GM21390 (cell line): ENCODE results near the gene MEGF11.
A peak's percentile ranks its signal among the peaks of the same experiment; 100 is the strongest.

Experiments used
- ATAC-seq: cut with Tn5 transposase; IDR thresholded peaks from one replicate; pipeline ENCODE4 v1.9.1; 2021; ENCODE audit not compliant: unreplicated experiment

The MEGF11 gene

DNA sequence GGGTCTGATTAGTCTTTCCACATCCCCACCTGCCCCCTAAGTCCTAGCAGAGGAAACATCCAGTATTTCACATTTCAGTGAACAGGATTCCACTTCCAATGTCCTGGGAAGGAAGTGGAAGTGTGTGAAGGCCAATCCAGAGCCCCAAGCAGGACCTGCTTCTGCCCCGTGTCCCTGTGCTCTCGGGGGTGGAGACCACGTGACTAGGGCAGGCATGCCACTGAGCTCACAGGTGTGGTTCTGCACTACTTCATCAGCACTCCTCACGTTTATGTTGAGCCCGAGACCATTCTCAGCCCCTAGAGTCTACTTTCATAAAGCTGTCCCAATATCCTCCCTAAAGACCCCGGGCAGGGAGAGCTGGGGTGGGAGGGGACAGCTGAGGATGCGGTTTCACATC lies 299.9 kb downstream of the MEGF11 start:
- ATAC-seq: no peak

DNA sequence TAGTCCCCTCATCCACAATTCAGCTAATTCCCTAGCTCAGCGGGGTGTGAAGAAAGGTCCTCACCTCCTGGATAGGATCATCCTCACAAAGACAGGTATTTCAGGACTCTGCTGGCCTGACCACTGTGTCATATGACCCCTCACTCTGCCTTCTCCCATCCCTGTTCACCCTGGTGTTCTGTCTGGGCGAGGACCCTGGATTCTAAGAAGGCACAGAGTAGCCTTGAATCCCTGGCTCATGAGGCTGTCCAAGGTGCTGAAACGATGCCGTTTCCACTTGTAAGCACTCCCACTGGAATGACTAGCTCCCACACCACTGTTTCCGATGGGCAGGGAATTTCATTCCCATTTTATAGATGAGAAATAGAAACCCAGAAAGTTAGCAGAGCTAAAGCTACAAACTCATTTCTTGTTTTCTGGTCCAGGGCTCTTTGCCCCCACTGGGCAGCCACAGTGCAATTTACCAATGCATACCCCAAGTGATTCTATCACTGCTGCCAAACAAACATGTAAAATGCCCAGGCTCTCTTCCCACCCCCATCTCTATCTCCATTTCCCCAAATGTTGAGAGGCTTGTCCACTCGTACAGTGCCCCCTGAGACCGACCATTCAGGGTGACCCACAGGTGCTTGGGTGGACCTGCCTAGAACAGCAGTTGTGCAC lies 301.0 kb downstream of the MEGF11 start:
- no peak for ATAC-seq

DNA sequence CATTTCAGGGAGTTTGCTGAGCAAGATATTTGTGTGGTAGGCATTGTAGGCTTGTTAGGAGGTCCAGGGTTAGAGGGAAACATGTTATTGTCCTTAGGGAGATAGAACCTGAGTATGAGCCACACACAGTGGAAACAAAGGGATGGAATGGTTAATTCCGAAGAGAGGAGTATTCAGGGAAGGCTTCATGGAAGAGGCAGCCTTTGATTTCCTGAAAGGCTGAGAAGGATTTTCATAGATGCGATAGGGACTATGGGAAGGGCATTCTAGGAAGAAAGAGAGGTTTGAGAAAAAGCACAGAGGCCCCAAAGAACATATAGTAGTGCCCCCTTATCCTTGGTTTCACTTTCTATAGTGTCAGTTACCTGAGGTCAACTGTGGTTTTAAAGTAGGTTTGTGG lies 302.5 kb downstream of the MEGF11 start:
- no peak for ATAC-seq

DNA sequence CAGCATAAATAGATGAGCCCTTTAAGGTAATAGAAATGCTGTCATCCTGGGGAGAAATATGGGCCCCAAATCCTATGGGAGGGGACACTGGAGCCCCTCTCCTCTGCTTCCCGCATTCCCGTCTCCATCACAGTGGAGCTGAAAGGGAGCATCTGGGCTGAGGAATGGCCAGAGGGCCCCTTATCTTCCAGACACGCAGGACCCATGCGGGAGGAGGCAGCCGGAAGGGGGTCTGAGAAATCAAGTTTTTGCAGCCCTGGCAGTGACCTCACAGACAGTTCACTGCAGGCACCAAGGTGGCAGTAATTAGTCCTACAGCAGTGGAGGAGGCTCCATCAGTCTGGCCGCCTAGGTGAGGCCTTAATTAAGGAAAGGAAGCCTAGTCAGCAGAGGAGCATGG lies 304.1 kb downstream of the MEGF11 start:
- no peak for ATAC-seq

DNA sequence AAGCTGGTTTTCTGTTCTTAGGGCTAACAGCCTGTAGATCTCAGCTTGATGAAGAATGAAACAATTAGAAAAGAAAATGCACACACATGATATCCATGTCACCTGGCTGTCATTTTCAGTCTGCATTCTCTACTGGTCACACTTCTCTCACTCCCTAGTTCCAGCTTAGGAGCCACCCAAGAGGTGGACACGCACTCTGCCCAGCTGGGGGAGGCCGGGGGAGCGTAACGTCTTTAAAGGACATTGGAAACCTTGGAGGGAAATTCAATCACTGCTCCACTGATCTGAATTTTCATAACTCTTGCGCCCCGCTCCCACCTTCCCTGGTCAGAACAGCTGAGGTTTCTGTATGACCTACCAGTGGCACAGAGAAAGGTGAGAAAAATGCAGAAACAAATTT lies 304.5 kb downstream of the MEGF11 start:
- ATAC-seq: no peak

DNA sequence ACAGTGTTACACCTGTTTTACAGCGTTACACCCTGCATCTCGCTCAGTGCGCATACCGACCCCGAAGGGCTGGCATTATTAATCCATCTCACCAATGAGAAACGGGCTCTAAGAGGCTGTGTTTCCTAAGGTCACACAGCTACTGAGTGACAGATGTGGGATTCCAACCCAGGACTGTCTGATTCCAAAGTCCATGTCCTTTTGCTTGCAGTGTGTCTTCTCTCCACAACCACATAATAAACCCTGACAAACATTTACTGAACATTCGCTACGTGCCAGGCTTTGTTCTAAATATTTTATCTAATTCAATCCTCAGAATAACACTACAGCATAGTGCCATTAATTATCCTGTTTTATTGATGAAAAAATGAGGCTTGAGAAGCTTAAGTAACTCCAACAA lies 305.2 kb downstream of the MEGF11 start:
- no peak for ATAC-seq

DNA sequence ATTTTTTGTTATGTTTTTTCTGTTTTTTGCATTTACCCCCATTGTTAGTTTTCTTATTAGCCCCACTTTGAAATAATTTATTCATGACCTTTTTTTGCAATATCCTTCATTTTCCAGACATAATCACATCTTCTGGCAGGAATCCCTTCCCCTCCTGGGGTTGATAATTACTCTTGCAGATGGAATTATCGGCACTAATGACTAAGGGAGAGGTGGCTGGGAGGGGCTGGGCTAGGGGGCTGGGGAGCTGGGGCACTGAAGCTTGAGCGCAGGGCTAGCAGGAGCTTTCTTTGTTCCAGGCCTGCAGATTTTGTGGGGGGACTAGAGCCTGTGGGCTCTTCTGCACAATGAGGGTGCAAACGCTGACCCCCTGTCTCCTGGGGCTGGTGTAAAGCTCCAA lies 306.5 kb downstream of the MEGF11 start:
- ATAC-seq: no peak

DNA sequence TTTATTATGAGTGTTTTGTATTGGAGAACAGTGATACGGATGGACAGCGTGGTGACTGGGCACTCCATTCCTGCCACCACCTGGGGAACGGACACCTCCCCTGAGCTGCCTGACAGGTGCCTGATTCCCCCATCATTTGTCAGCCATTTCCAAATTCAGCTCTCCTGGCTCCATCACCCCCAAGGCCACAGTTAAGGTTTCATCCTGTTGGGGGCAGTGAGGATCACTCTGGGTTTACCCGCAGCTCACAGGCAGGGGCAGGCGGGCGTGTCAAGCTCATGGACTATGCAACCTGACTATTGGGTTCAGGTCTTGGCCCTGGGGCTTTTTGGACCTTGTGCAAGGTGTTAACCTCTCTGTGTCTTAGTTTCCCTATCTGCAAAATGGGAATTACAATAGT lies 307.9 kb downstream of the MEGF11 start:
- no peak for ATAC-seq

DNA sequence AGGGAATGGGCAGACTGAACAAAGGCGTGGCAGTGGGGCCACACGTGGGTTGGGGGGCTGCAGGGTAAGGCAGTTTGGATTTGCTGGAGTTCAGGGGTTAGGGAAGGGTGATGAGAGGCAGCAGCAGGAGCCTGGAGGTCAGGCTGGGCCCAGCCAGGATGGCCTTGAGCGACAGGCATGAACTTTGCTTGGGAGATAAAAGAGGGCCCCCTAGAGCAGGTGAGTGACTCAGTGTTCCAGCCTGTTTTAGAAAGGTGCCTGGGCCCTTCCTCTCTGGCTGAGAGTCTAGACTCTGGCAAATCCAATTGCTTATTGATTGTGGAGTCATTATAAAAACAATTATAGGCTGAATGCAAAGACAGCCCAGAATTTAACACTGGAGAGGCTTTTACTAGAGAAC lies 309.1 kb downstream of the MEGF11 start:
- no peak for ATAC-seq

DNA sequence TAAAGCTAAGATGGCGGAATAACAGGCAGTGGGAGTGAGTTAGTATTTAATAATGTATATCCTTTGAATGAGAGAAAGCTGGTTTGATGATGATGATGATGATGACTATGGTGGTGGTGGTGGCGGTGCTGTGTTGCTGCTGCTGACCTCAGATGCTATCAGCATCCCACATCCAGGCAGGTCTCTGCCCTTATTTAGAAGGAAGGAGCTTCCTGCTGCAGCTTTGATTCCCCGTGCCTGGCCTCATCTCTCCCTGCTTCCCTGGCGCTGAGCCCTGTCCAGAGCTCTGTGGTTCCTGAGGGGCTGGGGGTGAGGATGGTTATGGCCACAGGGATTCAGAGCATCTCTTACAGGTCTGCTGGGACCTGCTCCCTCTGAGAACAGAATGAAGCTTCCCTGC lies 311.1 kb downstream of the MEGF11 start:
- ATAC-seq: no peak

DNA sequence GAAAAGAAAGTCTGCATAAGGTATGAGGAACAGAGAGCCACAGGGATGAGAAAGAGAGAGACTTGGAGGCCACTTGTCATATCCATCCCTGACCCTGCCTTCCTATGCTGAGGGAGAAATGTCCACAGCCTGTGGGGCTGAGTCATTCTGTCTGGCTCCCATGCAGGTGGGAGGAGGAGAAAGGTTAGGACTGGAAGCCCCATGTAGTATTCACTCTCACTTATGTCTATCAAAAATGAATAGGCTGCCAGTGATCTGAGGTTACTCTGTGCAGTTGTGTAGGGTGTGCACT lies 313.0 kb downstream of the MEGF11 start:
- no peak for ATAC-seq

DNA sequence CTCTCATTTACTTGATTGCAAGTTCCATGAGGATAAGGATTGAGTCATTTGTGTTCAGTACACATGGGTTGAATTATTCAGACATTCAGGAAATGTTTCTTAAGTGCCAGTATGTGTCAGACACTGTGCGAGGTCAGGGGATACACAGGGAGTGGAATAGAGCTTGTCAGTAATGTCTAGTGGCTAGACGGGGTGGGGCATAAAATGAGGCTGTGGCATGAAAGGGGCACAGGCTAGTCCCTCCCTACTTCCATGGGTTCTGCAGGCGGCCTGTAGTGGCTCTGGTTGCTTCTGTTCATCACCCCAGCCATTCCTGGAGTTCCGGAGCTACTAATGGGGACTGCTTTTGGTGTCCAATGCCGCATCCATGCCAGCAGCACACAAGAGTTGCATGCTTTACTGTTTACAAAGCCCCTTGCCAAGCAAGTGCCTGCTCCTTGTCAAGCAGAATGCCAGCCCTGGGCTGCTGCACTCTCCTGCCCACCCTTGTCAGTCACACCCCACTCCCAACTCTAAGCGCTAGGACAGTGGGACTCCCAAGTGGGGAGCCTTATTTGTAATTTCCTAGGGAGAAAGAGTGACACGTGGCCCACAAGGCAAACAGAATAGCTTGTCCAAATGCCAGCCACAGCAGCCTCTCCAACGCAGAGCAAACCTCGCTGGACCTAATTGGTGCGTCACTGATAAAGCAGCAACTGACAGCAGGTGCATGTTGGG lies 313.5 kb downstream of the MEGF11 start:
- no peak for ATAC-seq

DNA sequence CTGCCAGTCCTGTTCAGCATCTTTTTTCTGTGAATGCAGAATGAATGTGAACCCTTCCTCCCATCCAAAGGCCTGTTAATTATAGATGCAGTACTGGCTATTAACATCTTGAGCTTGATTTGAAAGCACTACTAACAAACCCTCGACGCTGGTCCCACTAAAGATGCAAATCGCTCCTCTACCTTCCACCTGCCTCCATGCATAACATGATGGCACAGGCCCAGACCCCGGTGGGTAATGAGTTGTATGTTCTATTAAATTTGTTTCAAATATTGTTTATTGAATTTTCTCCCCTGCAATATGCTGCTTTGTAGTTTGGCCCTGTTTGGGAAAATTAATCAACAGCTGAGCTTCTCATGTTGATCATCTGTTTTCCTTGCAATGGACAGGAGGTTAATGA lies 314.9 kb downstream of the MEGF11 start:
- ATAC-seq: no peak

DNA sequence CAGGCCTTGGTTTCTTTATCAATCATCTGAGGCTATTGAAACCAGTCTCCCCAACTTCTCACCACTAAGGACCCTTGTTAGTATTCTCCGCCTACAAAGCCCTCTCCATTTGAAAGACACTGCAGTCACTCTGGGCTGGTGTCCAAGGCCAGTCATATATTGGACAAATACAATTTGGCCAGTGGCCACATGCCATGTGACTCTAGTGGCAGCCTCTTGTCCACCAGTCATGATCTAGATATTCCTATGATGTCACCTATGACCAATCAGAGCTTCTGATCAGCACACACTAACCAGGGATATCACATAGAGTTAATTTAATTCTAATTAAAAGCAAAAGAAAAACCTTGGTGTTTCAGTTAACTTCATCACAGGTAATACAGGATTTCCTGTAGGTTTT lies 316.1 kb downstream of the MEGF11 start:
- no peak for ATAC-seq

DNA sequence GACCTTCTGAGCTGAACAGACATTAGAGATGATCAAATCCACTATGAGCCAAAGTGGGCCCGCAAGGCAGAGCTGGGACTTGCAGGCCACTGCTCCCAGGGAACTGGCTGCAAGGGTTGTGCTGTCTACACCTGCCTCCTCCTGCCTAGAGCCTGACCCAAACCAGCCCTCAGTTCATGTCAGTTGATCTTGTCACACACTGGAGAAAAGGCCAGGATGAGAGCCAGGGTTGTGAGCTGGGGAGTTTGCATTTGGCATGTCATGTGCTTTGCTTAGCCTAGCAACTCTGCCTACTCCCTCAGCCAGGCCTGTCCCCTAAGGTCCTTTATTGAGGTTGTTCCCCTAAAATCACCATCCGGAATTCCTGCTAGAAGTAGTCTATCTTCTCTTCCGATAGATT lies 316.5 kb downstream of the MEGF11 start:
- no peak for ATAC-seq

DNA sequence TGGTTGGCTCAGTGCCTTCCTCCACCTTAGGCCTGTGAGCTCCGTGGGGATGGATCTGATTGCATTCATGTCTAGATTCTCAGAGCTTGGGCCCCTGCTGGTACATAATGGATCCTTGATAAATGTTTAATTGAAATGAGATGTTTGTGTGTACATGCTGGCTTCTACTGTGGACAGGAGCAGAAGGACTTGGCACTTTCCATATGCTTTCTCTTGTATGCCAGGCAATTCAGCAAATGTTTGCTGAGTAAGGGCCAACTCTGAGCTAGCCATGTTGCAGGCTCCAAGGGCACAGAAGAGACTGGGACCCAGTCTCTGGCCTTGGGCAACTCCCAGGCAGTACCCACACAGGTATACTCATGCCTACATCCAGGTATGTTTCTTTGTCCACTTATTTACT lies 317.3 kb downstream of the MEGF11 start:
- ATAC-seq: no peak

DNA sequence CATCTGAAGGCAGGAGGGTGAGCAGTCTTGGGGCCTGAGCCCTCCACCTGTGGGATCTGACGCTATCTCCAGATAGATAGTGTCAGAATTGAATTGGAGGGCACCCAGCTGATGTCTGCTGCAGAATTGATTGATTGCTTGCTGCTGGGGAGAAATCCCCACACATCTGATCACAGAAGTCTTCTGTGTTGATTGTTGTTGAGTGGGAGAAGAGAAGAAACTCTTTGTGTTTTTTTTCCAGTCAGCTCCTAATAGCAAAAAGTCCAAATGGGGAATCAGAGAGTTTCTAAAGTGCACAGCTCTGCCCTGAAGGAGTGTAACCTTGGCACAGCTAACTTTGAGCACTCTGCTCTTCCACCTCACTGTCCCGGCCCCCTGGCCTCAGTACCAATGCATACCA lies 318.2 kb downstream of the MEGF11 start:
- no peak for ATAC-seq

DNA sequence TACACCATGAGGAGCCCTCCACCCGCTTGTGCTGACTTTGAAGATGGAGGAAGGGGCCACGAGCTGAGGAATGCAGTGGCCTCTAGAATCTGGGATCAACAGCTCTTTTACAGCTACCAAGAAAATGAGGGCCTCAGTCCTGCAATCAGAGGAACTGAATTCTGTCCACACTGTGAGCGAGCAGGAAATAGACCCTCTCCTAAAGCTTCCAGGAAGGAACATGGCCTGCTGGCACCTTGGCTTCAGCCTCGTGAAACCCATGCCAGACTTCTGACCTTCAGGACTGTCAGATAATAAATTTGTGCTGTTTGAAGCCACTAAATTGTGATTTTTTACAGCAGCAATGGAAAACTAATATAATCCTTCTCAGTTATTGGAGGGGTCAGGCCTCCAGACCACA lies 322.3 kb downstream of the MEGF11 start:
- ATAC-seq: no peak

DNA sequence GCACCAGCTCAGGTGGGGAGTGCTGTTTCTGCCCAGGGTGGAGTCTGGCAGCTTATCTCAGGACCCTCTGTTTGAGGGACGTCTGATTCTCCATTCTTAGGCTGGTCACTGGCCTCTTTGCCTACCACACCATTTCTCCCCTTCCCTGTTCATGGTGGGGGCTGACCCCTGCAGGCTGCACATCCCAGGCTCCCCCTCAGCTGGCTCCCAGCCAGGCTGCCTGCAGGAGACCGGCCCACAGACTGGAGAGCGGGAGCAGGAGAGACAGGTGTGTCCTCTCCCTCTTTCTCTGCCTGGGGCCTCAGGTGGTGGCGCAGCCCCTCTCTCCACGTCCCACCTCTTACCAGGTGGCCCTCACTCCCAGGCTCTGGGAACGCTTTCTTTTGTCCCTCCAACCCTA lies 323.4 kb downstream of the MEGF11 start:
- ATAC-seq: no peak

DNA sequence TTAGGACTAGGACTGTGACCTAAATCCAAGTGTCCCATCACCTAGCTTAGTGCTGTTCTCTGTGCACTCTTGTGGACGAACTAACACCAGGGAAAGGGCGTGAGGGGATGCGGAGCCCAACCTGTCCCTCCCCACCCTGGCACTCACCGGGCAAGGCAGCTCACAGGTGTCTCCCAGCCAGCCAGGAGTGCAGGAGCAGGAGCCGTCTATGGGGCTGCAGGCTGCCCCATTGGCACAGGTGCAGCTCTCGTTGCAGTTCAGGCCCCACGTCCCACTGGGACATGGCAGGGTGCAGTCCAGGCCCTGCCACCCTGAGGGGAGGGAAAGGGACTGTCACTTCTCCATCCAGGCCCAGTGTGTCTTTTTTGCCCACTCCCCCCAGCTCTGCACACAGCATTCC lies 324.0 kb downstream of the MEGF11 start:
- ATAC-seq: no peak

DNA sequence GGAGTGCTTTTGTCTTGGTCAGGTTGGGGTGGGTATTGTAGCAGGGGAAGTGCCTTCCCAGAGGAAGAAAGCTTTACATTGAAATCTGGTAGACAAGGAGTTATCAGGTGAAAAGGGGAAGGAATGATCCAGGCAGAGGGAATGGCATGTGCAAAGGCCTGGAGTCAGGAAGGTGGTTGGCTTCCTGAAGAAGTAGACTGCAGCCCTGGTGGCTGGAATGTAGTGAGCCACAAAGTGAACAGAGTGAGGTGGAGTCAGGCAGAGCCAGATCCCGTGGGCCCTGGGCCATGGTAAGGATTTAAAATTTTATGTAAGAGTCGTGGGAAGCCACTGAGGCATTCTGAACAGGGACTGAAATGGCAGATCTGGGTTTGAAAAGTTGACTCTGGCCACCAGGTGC lies 326.0 kb downstream of the MEGF11 start:
- ATAC-seq: no peak

DNA sequence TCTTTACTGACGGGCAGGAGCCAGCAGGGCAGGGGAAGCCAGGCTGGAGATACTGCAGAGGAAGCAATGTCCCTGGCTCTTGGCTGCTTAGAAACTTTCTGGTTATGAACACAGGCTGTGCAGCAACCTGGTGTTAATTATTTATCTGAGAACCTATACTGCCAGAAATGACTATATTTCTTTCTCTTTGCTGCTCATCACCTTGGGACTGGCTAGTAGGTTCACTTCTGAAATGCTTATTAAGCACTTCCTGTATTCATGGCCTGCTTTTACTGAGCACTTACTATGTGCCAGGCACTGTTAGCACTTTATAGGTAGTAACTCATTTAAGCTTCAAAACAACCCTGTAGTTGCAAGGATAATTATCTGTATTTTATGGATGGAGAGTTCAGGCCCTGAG lies 326.7 kb downstream of the MEGF11 start:
- peak; percentile 65 for ATAC-seq

DNA sequence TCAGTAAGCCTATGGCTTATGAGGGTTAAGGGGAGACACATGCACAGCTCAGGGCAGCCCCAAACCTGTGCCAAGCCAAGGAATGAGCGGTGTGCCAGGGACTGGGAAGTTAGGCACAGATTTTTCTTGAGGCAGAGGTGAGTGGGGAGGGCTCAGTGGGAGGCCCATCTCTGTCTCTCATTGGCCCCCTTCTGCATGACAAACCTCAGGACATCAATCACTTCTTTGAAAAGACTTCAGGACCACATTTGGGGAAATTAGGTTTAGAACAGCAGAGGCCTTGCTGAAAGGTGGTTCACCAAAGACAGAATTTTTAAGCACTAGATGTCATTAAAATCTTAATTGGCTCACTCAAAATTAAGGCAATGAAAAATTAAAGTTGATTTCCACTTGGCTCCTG lies 327.1 kb downstream of the MEGF11 start:
- ATAC-seq: no peak
